ENCODE results near the gene KSR1. TPM values are rescaled to one million over a fixed set of nuclear protein-coding genes. Genes with fewer than 3 reads are reported as not detected.

The KSR1 gene
- total and polyA plus RNA-seq, 2 of the 4 experiments (the other 2 are of a cell fraction), result 12.5 to 21.9 TPM

GRCh38 chr17:27531469-27531961 lies 75.3 kb downstream of the KSR1 start:
- H3K23ac ChIP-seq (ENCODE audit: low read depth, low read length), result peak overlapping the region; percentile 87
- no peaks in the 10 kb centered on the region for H3K27me3 ChIP-seq (ENCODE audit: control insufficient read depth, insufficient read depth, low read length)
- H3K9me1 ChIP-seq (ENCODE audit: insufficient read depth, low read length), result peaks cover 53% of the 10 kb centered on the region
- TF ChIP-seq NFE2L2 (IDR thresholded peaks at IDR 0.05; ENCODE audit: low read depth, low read length) (no peak), POLR2A (IDR thresholded peaks at IDR 0.05; ENCODE audit: low read depth, low read length) (no peak), RCOR1 (IDR thresholded peaks at IDR 0.05; ENCODE audit: insufficient replicate concordance, low read length) (no peak), MXI1 (IDR thresholded peaks at IDR 0.05; ENCODE audit: borderline replicate concordance, low read depth, low read length) (no peak), FOS (IDR thresholded peaks at IDR 0.05; ENCODE audit: low read depth, low read length) (no peak), MAZ (IDR thresholded peaks at IDR 0.05; ENCODE audit: borderline replicate concordance, low read depth, low read length) (no peak), SMC3 (IDR thresholded peaks at IDR 0.05; ENCODE audit: low read depth, low read length) (no peak), RFX5 (IDR thresholded peaks at IDR 0.05; ENCODE audit: low read depth, low read length) (no peak), BHLHE40 (IDR thresholded peaks at IDR 0.05; ENCODE audit: low read depth, low read length) (no peak), CEBPB (IDR thresholded peaks at IDR 0.05; ENCODE audit: low read depth, low read length) (no peak), RAD21 (IDR thresholded peaks at IDR 0.05; ENCODE audit: low read length) (no peak), CHD1 (IDR thresholded peaks at IDR 0.05; ENCODE audit: low read depth, low read length) (no peak)
- TF ChIP-seq, protein P1, sequence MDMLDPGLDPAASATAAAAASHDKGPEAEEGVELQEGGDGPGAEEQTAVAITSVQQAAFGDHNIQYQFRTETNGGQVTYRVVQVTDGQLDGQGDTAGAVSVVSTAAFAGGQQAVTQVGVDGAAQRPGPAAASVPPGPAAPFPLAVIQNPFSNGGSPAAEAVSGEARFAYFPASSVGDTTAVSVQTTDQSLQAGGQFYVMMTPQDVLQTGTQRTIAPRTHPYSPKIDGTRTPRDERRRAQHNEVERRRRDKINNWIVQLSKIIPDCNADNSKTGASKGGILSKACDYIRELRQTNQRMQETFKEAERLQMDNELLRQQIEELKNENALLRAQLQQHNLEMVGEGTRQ (IDR thresholded peaks at IDR 0.05; ENCODE audit: low read depth, low read length), result no peak
- TF ChIP-seq, protein P2, sequence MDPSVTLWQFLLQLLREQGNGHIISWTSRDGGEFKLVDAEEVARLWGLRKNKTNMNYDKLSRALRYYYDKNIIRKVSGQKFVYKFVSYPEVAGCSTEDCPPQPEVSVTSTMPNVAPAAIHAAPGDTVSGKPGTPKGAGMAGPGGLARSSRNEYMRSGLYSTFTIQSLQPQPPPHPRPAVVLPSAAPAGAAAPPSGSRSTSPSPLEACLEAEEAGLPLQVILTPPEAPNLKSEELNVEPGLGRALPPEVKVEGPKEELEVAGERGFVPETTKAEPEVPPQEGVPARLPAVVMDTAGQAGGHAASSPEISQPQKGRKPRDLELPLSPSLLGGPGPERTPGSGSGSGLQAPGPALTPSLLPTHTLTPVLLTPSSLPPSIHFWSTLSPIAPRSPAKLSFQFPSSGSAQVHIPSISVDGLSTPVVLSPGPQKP (IDR thresholded peaks at IDR 0.05; ENCODE audit: borderline replicate concordance, low read depth, low read length), result no peak
- dilution Hi-C loops (cut with HindIII; ENCODE audit: low sequenced_read_pairs, unreplicated experiment) (no loop called here), intact Hi-C loops (cut with micrococcal nuclease) (no loop called here), in situ Hi-C loops (cut with MboI; ENCODE audit: low sequenced_read_pairs) (loop anchor here (25.0 kb wide), 1 partner anchor 806 kb away; the partner anchor contains the start of genes IFT20 and TNFAIP1)
- ATAC-seq (ENCODE audit: low read depth), result no peak
- H3K36me3 ChIP-seq (ENCODE audit: control insufficient read depth, insufficient read depth, low read length), result no peaks in the 10 kb centered on the region
- DNase-seq, result no peak
- H4K5ac ChIP-seq (ENCODE audit: low read depth, low read length), result peak overlapping the region; percentile 47
- H4K91ac ChIP-seq (ENCODE audit: insufficient read depth, low read depth, low read length), result peak overlapping the region; percentile 97
- peaks cover 16% of the 10 kb centered on the region; the same call in 1 of the 2 replicates for H4K20me1 ChIP-seq (ENCODE audit: insufficient read depth, low read length)
- H2AK5ac ChIP-seq (ENCODE audit: low read depth, low read length), result peak overlapping the region; percentile 84
- H2BK15ac ChIP-seq (ENCODE audit: low read depth, low read length), result peak overlapping the region; percentile 91
- H4K8ac ChIP-seq (ENCODE audit: low read depth in 2 of 2, low read length in 2 of 2), result peak overlapping the region; percentile 16 to 78
- BruUV-seq (replicated peaks), result no TSS peak
- peak overlapping the region; percentile 50; the same call in 1 of the 2 replicates for H3K56ac ChIP-seq (ENCODE audit: extremely low read depth, insufficient read depth, low read length)
- H2BK5ac ChIP-seq (ENCODE audit: low read depth, low read length, poor library complexity, severe bottlenecking), result peak overlapping the region; percentile 86
- H3K9me3 ChIP-seq (ENCODE audit: control insufficient read depth, insufficient read depth, low read length), result no peaks in the 10 kb centered on the region
- H3K4me3 ChIP-seq (ENCODE audit: insufficient read depth, low read depth, low read length), result no peak overlapping the region
- POLR2A ChIA-PET (ENCODE audit: unreplicated experiment), result no interaction called here
- WGBS, 2 experiments (ENCODE audit: extremely low coverage in 2 of 2, insufficient read length in 1 of 2), result no CpG with 5 or more reads among the region's 6 CpGs
- H3K18ac ChIP-seq (ENCODE audit: low read depth, low read length), result peak overlapping the region; percentile 89
- H2AK9ac ChIP-seq (replicated peaks; ENCODE audit: low read depth, low read length, poor library complexity), result peak overlapping the region; percentile 86
- peak overlapping the region; percentile 98 for H3K4ac ChIP-seq (ENCODE audit: low read depth, low read length)
- peak overlapping the region; percentile 74 for H3K27ac ChIP-seq (ENCODE audit: insufficient read depth, low read length)
- no peak overlapping the region for H2AFZ ChIP-seq (replicated peaks; ENCODE audit: low read length, poor library complexity)
- H3K14ac ChIP-seq (replicated peaks; ENCODE audit: low read depth, low read length), result peak overlapping the region; percentile 81
- no peak overlapping the region for H3K4me2 ChIP-seq (ENCODE audit: low read depth, low read length)
- H3K9ac ChIP-seq (ENCODE audit: low read depth, low read length), result peak overlapping the region; percentile 37
- H3K79me1 ChIP-seq (ENCODE audit: low read depth in 1 of 2, low read length in 2 of 2), result peaks cover 45 to 86% of the 10 kb centered on the region in 2 experiments
- CTCF ChIA-PET, result no interaction called here
- H2BK20ac ChIP-seq (ENCODE audit: low read depth, low read length), result peak overlapping the region; percentile 90
- peaks cover 61% of the 10 kb centered on the region for H3K4me1 ChIP-seq (ENCODE audit: control insufficient read depth, insufficient read depth, low read length)
- peak overlapping the region; percentile 94 for H2BK120ac ChIP-seq (ENCODE audit: low read depth, low read length)
